Stimulated activated CD4-positive, alpha-beta T cell treated with anti-CD3 and anti-CD28 coated beads, Interleukin-12 subunit alpha, Interleukin-12 subunit beta, amount 100 ng/mL, for 4 hours (primary cell): ENCODE measurements around the gene TOP3B.
"Not testable (repeated sequence)": the region's sequence is repeated elsewhere in the genome, so short reads cannot be mapped to it uniquely, and the experiment has no call there.

Experiments used
- DNase-seq: peaks from one replicate; pipeline ENCODE4 v3.0.0-alpha.2; 2020

Gene TOP3B

GRCh38 chr22:21921729-21922128 lies 60.9 kb downstream of the TOP3B start:
- no peak for DNase-seq

GRCh38 chr22:21921184-21921721 lies 61.3 kb downstream of the TOP3B start:
- DNase-seq: no peak

- DNase-seq: no peak
Observed at GRCh38 chr22:21920341-21921183, 62.0 kb downstream of the TOP3B start.

GRCh38 chr22:21919526-21920307 lies 62.9 kb downstream of the TOP3B start:
- no peak for DNase-seq

GRCh38 chr22:21918466-21919185 lies 64.0 kb downstream of the TOP3B start:
- no peak for DNase-seq

GRCh38 chr22:21917959-21918261 lies 64.7 kb downstream of the TOP3B start:
- no peak for DNase-seq

GRCh38 chr22:21917181-21917958 lies 65.2 kb downstream of the TOP3B start:
- no peak for DNase-seq

GRCh38 chr22:21916309-21916918 lies 66.2 kb downstream of the TOP3B start:
- DNase-seq: no peak

GRCh38 chr22:21915624-21916308 lies 66.8 kb downstream of the TOP3B start:
- no peak for DNase-seq

GRCh38 chr22:21914033-21914642 lies 68.4 kb downstream of the TOP3B start:
- DNase-seq: not testable (repeated sequence)

- DNase-seq: not testable (repeated sequence)
Observed at GRCh38 chr22:21910367-21910766, 72.2 kb downstream of the TOP3B start.

GRCh38 chr22:21909871-21910270 lies 72.7 kb downstream of the TOP3B start:
- DNase-seq: no peak

- DNase-seq: no peak
Observed at GRCh38 chr22:21907638-21908522, 74.7 kb downstream of the TOP3B start.
